GM19463 (cell line): Measurements from ENCODE around the gene RANBP17.

ENCODE experiments used
- ATAC-seq: cut with Tn5 transposase; IDR thresholded peaks from one replicate; pipeline ENCODE4 v1.9.1; 2021; ENCODE audit warnings: mild to moderate bottlenecking, moderate library complexity; ENCODE audit not compliant: unreplicated experiment

RANBP17 gene

GRCh38 chr5:171312129-171312974 lies 450.5 kb downstream of the RANBP17 start:
- no peak for ATAC-seq

- no peak for ATAC-seq
Measured at GRCh38 chr5:171313481-171314206, 451.8 kb downstream of the RANBP17 start.

GRCh38 chr5:171314728-171315385 lies 453.0 kb downstream of the RANBP17 start:
- ATAC-seq = no peak

GRCh38 chr5:171315386-171315891 lies 453.6 kb downstream of the RANBP17 start:
- no peak for ATAC-seq

GRCh38 chr5:171315925-171316257 lies 454.1 kb downstream of the RANBP17 start:
- ATAC-seq = no peak

GRCh38 chr5:171316258-171317121 lies 454.7 kb downstream of the RANBP17 start:
- no peak for ATAC-seq

- ATAC-seq = no peak
Measured at GRCh38 chr5:171317230-171317629, 455.4 kb downstream of the RANBP17 start.

- no peak for ATAC-seq
Measured at GRCh38 chr5:171318026-171318425, 456.2 kb downstream of the RANBP17 start.

- no peak for ATAC-seq
Measured at GRCh38 chr5:171321447-171321846, 459.6 kb downstream of the RANBP17 start.

GRCh38 chr5:171322527-171322926 lies 460.7 kb downstream of the RANBP17 start:
- ATAC-seq = no peak

- no peak for ATAC-seq
Measured at GRCh38 chr5:171323007-171323406, 461.2 kb downstream of the RANBP17 start.

GRCh38 chr5:171323806-171324632 lies 462.2 kb downstream of the RANBP17 start:
- ATAC-seq = no peak

- no peak for ATAC-seq
Measured at GRCh38 chr5:171330021-171330420, 468.2 kb downstream of the RANBP17 start.

GRCh38 chr5:171335616-171336015 lies 473.8 kb downstream of the RANBP17 start:
- no peak for ATAC-seq

- ATAC-seq = no peak
Measured at GRCh38 chr5:171336521-171337209, 474.8 kb downstream of the RANBP17 start.

- ATAC-seq = no peak
Measured at GRCh38 chr5:171337210-171337569, 475.4 kb downstream of the RANBP17 start.

- no peak for ATAC-seq
Measured at GRCh38 chr5:171340042-171340441, 478.2 kb downstream of the RANBP17 start.

GRCh38 chr5:171340491-171340890 lies 478.7 kb downstream of the RANBP17 start:
- no peak for ATAC-seq
